Fibroblast of lung (primary cell): ENCODE results near the gene DZIP1. TPM values are rescaled to one million over a fixed set of nuclear protein-coding genes. Genes with fewer than 3 reads are reported as not detected.
"Not testable (repeated sequence)": the region's sequence is repeated elsewhere in the genome, so short reads cannot be mapped to it uniquely, and the experiment has no call there.

Experiments
- DNase-seq, 2 donors: peaks; one replicate each; pipeline versions ENCODE4 v3.0.0 to v3.0.0-alpha.2; 2010; ENCODE audit warnings: low read depth in 2 of 2
- H2AFZ ChIP-seq: 2 replicates; pipeline ENCODE4 v1.5.1; 2012; ENCODE audit warnings: low read length, control low read depth, inconsistent platforms
- H3K27ac ChIP-seq: 2 replicates; pipeline ENCODE4 v1.5.1; 2011; ENCODE audit warnings: low read length, control low read depth; ENCODE audit not compliant: insufficient read depth
- H3K27me3 ChIP-seq: 2 replicates; pipeline ENCODE4 v1.5.1; 2011; ENCODE audit warnings: mild to moderate bottlenecking, low read length; ENCODE audit not compliant: control insufficient read depth, insufficient read depth
- H3K36me3 ChIP-seq: 2 replicates; pipeline ENCODE4 v1.5.1; 2011; ENCODE audit warnings: low read length; ENCODE audit not compliant: control insufficient read depth, insufficient read depth
- H3K4me1 ChIP-seq: 2 replicates; pipeline ENCODE4 v1.5.1; 2011; ENCODE audit warnings: low read length; ENCODE audit not compliant: control insufficient read depth, insufficient read depth; ENCODE audit errors: extremely low read depth
- H3K4me2 ChIP-seq: 2 replicates; pipeline ENCODE4 v1.5.1; 2011; ENCODE audit warnings: low read length, control low read depth; ENCODE audit not compliant: insufficient read depth; ENCODE audit errors: extremely low read depth
- H3K4me3 ChIP-seq, 4 experiments: fragments of 200-600 bp in 1 of 4; sonication (generic) in 1 of 4; replicated peaks in 1 of 4; 2 replicates each; pipeline ENCODE4 v1.5.1; 2011 to 2016; ENCODE audit warnings: low read length in 4 of 4, low read depth in 3 of 4, mild to moderate bottlenecking in 3 of 4, control low read depth in 2 of 4, inconsistent platforms in 1 of 4, mixed read lengths in 1 of 4; ENCODE audit not compliant: insufficient read depth in 1 of 4; ENCODE audit errors: control extremely low read depth in 1 of 4
- H3K79me2 ChIP-seq: 2 replicates; pipeline ENCODE4 v1.5.1; 2012; ENCODE audit warnings: mild to moderate bottlenecking, low read length, inconsistent platforms; ENCODE audit not compliant: control insufficient read depth, insufficient read depth
- H3K9ac ChIP-seq: 2 replicates; pipeline ENCODE4 v1.5.1; 2011; ENCODE audit warnings: mild to moderate bottlenecking, low read length, control low read depth; ENCODE audit not compliant: insufficient read depth
- H3K9me3 ChIP-seq: 2 replicates; pipeline ENCODE4 v1.5.1; 2012; ENCODE audit warnings: low read depth, low read length; ENCODE audit not compliant: control insufficient read depth, insufficient read depth
- H4K20me1 ChIP-seq: 2 replicates; pipeline ENCODE4 v1.5.1; 2011; ENCODE audit warnings: low read length; ENCODE audit not compliant: control insufficient read depth, insufficient read depth; ENCODE audit errors: extremely low read depth
- EZH2 ChIP-seq: IDR thresholded peaks from 2 replicates; pipeline ENCODE4 v1.5.1; 2012; ENCODE audit warnings: low read length, control low read depth, mild to moderate bottlenecking; ENCODE audit errors: missing control alignments
- polyA plus RNA-seq, 2 donors: library from polyadenylated mRNA; depleted of rRNA in 1 of 2; stranded (reverse) in 1 of 2; unstranded in 1 of 2; fragments of >200 nt; gene quantifications; 2 replicates each; pipeline ENCODE4 v1.2.1, GENCODE V29; 2011 to 2012; ENCODE audit warnings: missing spikeins in 1 of 2
- total RNA-seq: library from RNA; depleted of rRNA; stranded (reverse); fragments of >200 nt; gene quantifications from 2 replicates; pipeline ENCODE4 v1.2.1, GENCODE V29; 2014
- TF ChIP-seq, protein P1 (sequence below), 2 donors: IDR thresholded peaks in 1 of 2; conservative IDR thresholded peaks in 1 of 2; 1 replicate in 1 of 2; 2 replicates in 1 of 2; pipeline ENCODE4 v1.5.1; 2011 to 2012; ENCODE audit warnings: low read length in 2 of 2, control low read depth in 1 of 2, inconsistent platforms in 1 of 2, low read depth in 1 of 2, mild to moderate bottlenecking in 1 of 2

Gene DZIP1
- total and polyA plus RNA-seq, 2 donors (not counting 1 experiment from before 2014, with no cell fraction given) = 24.0 to 37.3 TPM

GRCh38 chr13:95568131-95568530 is 76.4 kb downstream of the DZIP1 start:
- Histone ChIP-seq H3K4me1 (no peaks in the 10 kb centered on the region), H3K27ac (no peak overlapping the region), H3K4me3 (no peak overlapping the region), H3K27me3 (no peaks in the 10 kb centered on the region), H3K9ac (no peak overlapping the region), H3K79me2 (no peaks in the 10 kb centered on the region), H2AFZ (no peak overlapping the region), H3K9me3 (no peaks in the 10 kb centered on the region), H4K20me1 (no peaks in the 10 kb centered on the region), H3K36me3 (no peaks in the 10 kb centered on the region), H3K4me2 (no peak overlapping the region)
- TF ChIP-seq EZH2 = no peak
- TF ChIP-seq, protein P1, sequence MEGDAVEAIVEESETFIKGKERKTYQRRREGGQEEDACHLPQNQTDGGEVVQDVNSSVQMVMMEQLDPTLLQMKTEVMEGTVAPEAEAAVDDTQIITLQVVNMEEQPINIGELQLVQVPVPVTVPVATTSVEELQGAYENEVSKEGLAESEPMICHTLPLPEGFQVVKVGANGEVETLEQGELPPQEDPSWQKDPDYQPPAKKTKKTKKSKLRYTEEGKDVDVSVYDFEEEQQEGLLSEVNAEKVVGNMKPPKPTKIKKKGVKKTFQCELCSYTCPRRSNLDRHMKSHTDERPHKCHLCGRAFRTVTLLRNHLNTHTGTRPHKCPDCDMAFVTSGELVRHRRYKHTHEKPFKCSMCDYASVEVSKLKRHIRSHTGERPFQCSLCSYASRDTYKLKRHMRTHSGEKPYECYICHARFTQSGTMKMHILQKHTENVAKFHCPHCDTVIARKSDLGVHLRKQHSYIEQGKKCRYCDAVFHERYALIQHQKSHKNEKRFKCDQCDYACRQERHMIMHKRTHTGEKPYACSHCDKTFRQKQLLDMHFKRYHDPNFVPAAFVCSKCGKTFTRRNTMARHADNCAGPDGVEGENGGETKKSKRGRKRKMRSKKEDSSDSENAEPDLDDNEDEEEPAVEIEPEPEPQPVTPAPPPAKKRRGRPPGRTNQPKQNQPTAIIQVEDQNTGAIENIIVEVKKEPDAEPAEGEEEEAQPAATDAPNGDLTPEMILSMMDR (conservative IDR thresholded peaks at IDR 0.05 in 1 of 2, IDR thresholded peaks at IDR 0.05 in 1 of 2; ENCODE audit: low read depth in 1 of 2, low read length in 2 of 2) = no peak
- no peak for DNase-seq

- H3K4me1 ChIP-seq, H3K27ac ChIP-seq, H3K79me2 ChIP-seq, H4K20me1 ChIP-seq, H3K9ac ChIP-seq, H3K4me2 ChIP-seq, H3K36me3 ChIP-seq, H3K27me3 ChIP-seq, H3K4me3 ChIP-seq, DNase-seq, H2AFZ ChIP-seq, H3K9me3 ChIP-seq: not testable (repeated sequence)
Measured at GRCh38 chr13:95565758-95566157, 78.7 kb downstream of the DZIP1 start.

DNA sequence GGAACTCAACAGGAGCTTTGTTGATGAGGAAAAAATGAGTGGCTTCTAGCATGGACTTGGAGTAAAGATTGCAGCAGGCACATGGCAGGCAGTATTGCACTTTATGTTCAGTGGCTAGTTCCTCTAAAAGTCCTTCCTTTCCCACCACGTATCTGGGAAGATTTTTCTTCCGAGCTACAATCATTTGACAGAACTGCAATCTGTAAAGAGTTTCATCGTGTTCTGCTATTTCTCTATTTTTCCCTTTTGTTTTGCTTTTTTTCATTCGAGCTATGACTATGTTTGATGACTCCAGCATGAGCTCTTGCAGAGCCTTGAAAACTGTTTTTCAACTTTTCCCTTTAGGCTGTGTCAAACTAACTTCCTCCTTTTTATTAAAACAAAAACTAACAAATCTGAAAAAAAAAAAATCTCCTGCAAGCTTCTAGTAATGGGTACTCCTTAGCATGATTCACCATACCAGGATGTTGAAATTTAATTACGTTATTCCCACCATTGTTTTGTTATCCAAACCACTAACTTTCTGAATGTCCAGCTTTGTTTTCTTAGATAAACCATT is 79.7 kb downstream of the DZIP1 start:
- H3K4me1 ChIP-seq = no peaks in the 10 kb centered on the region
- no peak overlapping the region for H3K4me3 ChIP-seq
- no peaks in the 10 kb centered on the region for H3K79me2 ChIP-seq
- no peak overlapping the region for H3K27ac ChIP-seq
- H3K9ac ChIP-seq = no peak overlapping the region
- no peak overlapping the region for H3K4me2 ChIP-seq
- peak; percentile 57 to 83 for DNase-seq
- no peak overlapping the region for H2AFZ ChIP-seq
- H3K27me3 ChIP-seq = no peaks in the 10 kb centered on the region
- H3K9me3 ChIP-seq = no peaks in the 10 kb centered on the region
- TF ChIP-seq, protein P1 (conservative IDR thresholded peaks at IDR 0.05 in 1 of 2, IDR thresholded peaks at IDR 0.05 in 1 of 2; ENCODE audit: low read depth in 1 of 2, low read length in 2 of 2) = no peak
- TF ChIP-seq EZH2 = no peak
- H3K36me3 ChIP-seq = no peaks in the 10 kb centered on the region
- H4K20me1 ChIP-seq = no peaks in the 10 kb centered on the region
